Measurements from ENCODE around the gene SMIM31.

DNA sequence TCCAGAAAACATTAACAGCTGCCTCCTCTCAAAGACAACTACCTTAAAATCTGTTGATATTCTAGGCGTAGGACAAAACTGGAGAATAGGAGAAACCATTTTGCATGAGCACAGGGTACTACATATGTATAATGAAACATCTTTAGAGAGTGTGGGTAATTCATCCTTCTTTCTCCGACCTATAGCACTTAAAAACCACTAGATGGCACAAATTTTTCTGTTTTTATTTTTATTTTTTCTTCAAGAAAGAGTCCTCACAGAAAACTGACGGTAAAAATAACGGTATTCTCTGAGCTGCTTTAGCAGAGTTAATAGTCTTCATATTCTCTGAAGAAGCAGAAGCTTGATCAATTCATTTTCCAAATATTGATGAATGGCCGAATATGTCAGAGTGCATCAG is 14.6 kb downstream of the SMIM31 start:
- TF ChIP-seq GATA2 (IDR thresholded peaks at IDR 0.05; ENCODE audit: low read depth, low read length) (no peak), GATA3 (IDR thresholded peaks at IDR 0.05; ENCODE audit: low read depth, low read length) (no peak)

Data from SH-SY5Y (cell line).